Hippocampal formation (tissue), 2 donors: ENCODE results near the gene GPR156.

ENCODE experiments used
- DNase-seq, 2 donors: peaks; one replicate each; lab custom pipeline; 2025; lab: John Stamatoyannopoulos, UW

Gene GPR156

GRCh38 chr3:120196333-120196732 lies 88.7 kb downstream of the GPR156 start:
- DNase-seq: no peak

- DNase-seq: no peak
These were observed 91.5 kb downstream of the GPR156 start for GRCh38 chr3:120193554-120193953.

DNA sequence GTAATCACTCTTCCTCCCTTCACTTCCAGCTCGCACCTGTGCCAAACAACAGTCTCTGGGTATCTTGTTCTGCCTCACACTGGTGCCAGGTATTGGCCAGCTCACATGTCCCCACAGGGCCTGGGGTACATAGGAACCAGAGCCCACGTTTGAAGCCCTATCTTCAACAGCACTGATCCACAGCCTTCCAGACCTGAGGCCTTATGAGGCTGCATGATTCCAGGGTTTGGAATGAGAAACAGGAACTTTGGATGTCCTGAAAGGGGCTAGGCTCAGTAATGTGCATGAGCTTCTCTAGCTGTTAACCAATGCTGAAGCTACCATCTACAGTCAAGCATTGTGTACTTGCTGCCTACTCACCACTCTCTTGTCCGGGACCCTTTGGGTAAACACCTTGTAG lies 92.4 kb downstream of the GPR156 start:
- no peak for DNase-seq

- DNase-seq: no peak
These were observed 92.9 kb downstream of the GPR156 start for GRCh38 chr3:120192159-120192558.

- no peak for DNase-seq
These were observed 102.2 kb downstream of the GPR156 start for GRCh38 chr3:120182613-120183511.

DNA sequence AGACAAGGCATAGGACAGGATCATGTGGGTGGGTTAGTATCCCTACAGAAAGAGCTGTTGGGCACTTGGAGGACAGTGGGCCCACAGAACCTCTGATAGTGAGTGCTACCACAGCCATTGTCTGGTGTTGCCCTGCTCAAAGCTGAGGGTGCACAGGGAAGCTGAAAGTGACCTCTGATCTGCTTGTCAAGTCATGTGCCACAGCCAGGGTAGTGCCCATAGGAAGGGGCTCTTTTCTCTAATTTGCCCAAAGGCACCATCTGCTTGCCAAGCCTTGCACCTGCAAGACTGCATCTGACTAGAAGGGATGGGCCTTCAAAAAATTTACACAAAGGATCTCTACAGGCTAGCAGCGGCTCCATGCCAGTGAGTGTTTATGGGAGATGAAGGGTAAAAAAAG lies 103.4 kb downstream of the GPR156 start:
- DNase-seq: no peak

- DNase-seq: no peak
These were observed 104.2 kb downstream of the GPR156 start for GRCh38 chr3:120180731-120181412.

- no peak for DNase-seq
These were observed 107.2 kb downstream of the GPR156 start for GRCh38 chr3:120177707-120178306.

DNA sequence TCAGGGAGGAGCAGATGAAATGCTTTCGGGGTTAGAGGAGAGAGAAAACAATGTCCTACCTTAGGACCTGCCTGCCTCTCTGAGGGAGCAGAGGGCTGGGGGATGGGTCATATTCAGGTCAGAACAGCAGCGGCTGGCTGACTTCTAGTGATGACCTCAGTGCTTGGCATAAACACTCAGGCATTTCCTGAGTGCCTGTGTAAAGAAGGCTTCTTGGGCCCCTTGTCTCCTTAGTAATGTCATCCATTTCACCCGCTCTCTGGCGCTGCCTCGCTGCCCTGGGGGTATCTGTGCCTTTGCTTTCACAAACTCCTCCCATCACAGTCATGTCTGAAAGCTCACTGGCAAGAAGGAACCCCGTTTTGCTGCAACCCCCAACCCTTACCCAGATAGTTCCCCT lies 107.9 kb downstream of the GPR156 start:
- DNase-seq: no peak

DNA sequence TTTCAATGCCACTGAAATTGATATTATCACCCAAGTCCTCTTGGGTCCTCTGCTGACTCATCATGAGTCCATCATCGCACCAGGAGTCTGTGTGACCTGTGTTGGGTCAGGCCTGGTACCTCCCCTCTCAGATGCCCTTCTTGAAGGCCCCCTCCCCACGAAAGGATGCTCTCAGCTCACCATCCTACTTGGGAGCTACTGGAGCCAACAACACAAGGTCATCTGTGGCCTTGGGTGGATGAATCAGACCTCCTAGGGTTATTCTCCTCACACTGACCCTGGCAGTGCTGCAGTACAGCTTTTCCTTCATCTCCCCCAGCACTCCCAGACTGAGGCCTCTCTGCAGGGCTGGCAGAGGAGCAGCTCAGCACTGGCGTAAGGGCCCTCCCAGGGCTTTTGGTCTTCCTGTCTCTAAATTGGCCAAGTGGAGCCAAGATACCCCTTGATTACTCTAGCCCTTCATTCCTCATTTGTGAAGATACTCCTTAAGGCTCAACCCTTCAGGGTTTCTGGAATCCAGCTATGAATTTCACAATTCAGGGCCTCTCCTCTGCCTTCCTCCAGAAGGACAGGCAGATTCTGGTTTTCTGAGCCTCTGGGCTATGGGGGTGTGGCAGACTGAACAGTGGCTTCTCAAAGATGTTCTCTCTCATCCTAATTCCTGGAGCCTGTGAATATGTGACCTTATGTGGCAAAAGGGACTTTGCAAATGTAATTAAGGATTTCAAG lies 110.0 kb downstream of the GPR156 start:
- DNase-seq: no peak

GRCh38 chr3:120173056-120173675 lies 111.9 kb downstream of the GPR156 start:
- no peak for DNase-seq

DNA sequence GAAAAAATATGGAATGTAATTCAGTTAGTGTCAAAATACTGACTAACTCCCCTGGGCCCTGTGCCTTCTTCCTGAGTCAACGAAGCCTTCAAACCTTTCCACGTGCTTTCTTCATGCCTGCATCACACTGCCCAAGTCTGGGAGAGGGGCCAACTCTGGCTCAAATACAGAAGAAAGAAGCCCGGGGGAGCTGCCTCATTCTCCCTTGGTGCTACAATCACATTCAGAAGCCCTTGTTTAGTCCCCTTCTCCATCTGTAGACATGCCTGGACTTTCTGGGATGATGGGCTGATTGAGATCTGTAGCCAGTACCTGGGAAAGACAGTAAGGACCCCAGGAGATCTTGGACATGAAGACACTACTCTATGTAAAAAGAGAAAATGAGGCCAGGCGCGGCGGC lies 113.0 kb downstream of the GPR156 start:
- no peak for DNase-seq

- no peak for DNase-seq
These were observed 113.7 kb downstream of the GPR156 start for GRCh38 chr3:120171134-120171873.

GRCh38 chr3:120170223-120170622 lies 114.8 kb downstream of the GPR156 start:
- no peak for DNase-seq

DNA sequence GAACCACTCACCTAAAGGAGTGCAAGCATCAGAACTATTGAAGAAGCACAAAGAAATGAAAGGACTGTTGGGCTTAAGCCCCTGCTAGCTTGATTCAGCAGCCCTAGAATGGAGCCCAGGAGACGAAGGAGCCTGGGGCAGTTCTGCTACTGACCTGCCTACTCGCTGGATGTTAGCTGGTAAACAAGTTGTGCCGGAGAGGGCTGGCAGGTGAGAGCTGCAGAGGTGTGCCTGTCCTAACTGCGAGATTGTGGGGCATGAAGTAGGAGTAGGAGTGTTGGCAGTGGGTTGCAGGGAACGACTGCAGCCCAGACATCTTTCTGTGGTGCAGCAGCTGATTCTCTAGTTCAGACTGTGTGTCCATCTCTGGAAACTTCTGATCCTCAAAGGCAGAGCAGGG lies 115.6 kb downstream of the GPR156 start:
- DNase-seq: no peak

DNA sequence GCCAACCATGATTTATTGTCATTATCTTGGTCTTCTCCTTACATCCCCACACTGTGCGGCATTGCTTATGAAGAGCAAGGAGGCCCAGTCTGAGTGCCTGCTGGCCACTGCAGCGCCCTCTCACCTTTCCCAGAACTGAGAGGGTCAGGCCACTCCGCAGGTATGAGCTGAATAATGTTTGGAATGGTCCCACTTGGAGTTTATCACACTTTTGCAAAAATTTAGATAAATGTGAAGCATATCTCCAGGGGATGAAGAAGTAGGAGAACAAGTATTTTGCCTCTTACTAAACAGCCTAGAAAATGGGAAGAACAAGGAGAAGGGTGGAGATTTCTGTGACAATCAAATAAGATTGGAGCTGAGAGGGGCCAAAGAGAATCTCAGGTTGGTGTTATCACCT lies 116.4 kb downstream of the GPR156 start:
- no peak for DNase-seq

DNA sequence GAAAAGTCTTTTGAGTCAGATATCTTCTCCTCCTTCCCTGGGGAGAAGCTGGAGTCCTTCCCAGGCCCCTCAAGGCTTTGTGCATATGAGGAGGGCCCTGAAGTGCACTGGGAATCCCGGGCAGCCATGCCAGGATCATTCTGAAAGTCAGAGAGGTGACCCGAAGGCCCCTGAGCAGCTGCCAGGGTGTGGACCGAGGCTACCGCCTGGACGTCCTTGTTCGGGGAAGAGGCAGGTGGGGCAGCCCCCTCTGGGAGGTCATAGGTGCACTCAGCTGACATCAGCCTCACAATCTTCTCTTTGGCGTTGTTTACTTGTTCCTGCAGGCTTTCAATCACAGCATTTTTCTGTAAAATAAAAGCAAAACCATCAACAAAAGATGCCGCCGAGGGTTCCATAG lies 117.0 kb downstream of the GPR156 start:
- DNase-seq: no peak

DNA sequence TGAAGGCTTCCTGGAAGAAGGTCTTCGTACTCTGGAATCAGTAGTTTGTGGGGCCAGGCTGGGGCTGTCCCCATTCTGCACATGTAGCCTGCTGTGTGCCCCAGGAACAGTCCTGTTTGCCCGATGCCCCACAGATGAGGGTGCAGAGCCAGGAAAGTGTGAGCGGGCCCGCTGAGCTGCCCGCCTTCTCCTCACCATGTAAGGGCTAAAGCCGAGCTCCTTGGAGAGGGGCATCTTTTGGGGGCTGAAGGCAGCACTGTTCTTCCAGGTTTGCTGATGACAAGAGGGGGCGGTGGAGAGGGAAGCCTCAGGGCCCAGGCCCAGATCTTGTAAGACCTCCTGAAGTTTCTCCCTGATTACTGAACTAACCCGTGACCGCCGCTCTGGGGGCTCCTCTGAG lies 117.5 kb downstream of the GPR156 start:
- DNase-seq: no peak

- no peak for DNase-seq
These were observed 121.2 kb downstream of the GPR156 start for GRCh38 chr3:120163816-120164215.

DNA sequence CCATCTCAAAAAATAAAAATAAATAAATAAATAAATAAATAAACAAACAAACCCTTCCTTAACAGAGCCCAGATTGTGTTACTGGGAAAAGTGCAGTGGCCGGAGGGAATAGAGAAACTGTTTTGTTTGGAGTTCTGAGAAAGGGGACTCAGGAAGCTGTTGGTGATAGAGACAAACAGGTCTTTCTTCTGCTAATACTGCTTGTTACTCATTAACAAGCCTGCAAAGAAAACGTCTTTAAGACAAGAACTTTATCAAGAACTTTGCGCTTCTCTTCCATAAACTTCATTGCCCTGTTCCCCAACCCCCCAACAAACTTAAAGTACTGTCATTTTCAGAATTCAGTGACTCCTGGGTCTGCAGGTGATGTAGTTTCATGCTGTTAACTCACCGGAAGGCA lies 122.0 kb downstream of the GPR156 start:
- no peak for DNase-seq

DNA sequence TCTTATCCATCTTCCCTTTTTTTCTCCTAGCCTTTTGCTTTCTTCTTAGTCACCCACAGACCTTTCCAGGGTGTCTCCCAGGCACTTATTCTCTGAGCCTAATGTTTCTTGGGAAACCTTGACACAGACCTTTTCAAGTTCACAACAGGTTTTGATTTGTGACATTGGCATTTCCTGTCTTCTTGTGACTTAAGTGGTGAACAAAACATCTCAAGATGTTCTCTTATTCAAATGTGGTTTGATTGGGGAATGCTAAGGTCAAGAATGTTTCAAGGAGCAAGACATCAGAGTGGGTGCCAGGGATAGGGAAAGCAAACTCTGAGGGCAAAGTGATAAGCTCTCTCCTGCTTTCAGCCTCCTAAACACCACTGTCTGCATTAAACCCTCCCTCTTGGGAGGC lies 122.6 kb downstream of the GPR156 start:
- no peak for DNase-seq
